Activated T-cell treated with anti-CD3 and anti-CD28 coated beads, Interleukin-2, amount 50 U/mL, for 72 hours (primary cell): ENCODE data around the gene TM4SF1. TPM values are rescaled to one million over a fixed set of nuclear protein-coding genes. Genes with fewer than 3 reads are reported as not detected.

ENCODE experiments used
- ATAC-seq, 2 donors: fragments of 150-1000 bp; cut with Tn5 transposase; replicated peaks in 1 of 2; 2 replicates each; pipeline ENCODE4 v1.10.0; 2021; ENCODE audit warnings: moderate library complexity in 2 of 2, mild to moderate bottlenecking in 1 of 2
- DNase-seq, 2 donors: peaks; one replicate each; pipeline ENCODE4 v3.0.0; 2021 to 2022; ENCODE audit warnings: mixed read lengths in 1 of 2
- H3K27ac Mint-ChIP-seq: one replicate; pipeline ENCODE4 v1.8.0; 2022; ENCODE audit warnings: mild to moderate bottlenecking, moderate library complexity, mixed read lengths
- H3K27me3 Mint-ChIP-seq: one replicate; pipeline ENCODE4 v1.8.0; 2022; ENCODE audit warnings: low read depth, mixed read lengths
- H3K36me3 Mint-ChIP-seq, 2 donors: one replicate each; pipeline ENCODE4 v1.8.0; 2022; ENCODE audit warnings: mixed read lengths in 2 of 2, mild to moderate bottlenecking in 1 of 2; ENCODE audit not compliant: insufficient read depth in 2 of 2
- H3K4me1 Mint-ChIP-seq: one replicate; pipeline ENCODE4 v1.8.0; 2022; ENCODE audit warnings: low read depth, mixed read lengths
- H3K4me3 Mint-ChIP-seq, 2 donors: one replicate each; pipeline ENCODE4 v1.8.0; 2022; ENCODE audit warnings: mild to moderate bottlenecking in 2 of 2, mixed read lengths in 2 of 2, moderate library complexity in 2 of 2
- H3K9me3 Mint-ChIP-seq, 2 donors: one replicate each; pipeline ENCODE4 v1.8.0; 2022; ENCODE audit warnings: mixed read lengths in 2 of 2
- total RNA-seq, 2 donors: library from RNA; stranded (reverse); gene quantifications; one replicate each; pipeline ENCODE4 v1.2.3, GENCODE V29; 2022

Gene TM4SF1
- total RNA-seq, 2 donors from 2014 or later, result 0.23 TPM; not detected in 1

DNA sequence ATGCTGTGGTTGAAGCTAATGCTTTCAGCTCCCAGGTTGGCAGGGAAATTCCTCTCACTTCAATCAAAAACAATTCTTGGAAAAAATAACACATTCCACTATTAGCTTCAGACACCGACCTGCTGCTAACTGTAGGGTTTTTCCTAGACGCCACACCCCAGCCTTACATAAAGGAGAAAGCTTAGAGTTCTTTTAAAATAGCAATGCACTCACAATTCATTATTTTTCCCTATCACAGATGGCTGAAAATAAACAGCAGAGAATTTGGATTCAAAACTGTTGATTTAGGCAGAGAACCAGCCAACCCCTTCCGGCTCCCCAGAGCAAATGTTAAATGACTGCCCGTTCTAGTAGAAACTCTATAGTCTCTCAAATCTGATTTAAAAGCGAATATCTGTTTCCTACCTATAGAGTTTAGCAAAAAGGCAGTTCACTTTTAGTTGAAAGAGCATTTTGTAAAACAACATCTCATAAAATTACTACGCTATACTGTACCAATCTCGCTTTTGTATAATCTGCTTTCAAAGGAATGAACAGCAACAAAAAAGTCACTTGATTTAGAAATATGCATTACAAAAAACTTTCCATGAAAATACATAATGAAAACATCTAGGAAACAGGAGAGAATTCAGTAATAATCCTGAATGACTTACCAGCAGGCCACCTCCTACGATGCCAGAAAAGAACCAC, 586 bp downstream of the TM4SF1 start:
- Mint-ChIP-seq H3K4me1 (peaks cover 4% of the 10 kb centered on the region), H3K27me3 (peaks cover 11% of the 10 kb centered on the region), H3K9me3 (no peaks in the 10 kb centered on the region), H3K27ac (no peak overlapping the region), H3K4me3 (no peak overlapping the region), H3K36me3 (no peaks in the 10 kb centered on the region)
- DNase-seq (no peak), ATAC-seq (no peak)

DNA sequence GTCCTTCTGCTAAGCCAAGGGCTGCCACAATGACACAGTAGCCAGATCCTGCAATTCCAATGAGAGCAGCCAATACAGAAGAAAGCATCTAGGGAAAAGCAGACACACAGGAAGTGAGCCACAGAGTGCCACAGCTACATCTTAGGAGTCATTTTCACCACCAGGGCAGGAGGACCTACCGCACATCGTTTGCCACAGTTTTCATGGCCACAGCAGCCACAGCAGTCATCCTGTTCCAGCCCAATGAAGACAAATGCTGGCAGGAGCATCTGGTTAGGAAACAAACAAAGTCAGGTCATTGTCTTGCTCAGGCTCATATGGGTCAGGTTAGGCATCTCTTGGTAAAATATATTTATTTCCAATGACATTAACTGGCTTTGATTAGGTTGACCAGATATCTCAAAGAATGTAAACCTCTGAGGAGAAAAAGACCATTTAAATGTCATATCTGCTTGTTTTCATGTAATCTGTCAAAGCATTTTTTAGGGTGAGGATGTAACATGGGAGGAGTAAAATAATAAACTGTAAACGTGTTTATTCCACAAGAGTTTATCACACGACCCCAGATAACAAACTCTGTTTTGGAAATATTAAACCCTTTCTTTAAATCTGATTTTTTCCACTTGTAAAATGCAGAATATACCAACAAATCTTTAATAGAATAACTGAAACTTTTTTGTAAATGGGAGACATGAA, 1.8 kb downstream of the TM4SF1 start:
- H3K4me3 Mint-ChIP-seq, result no peak overlapping the region
- H3K36me3 Mint-ChIP-seq, result no peaks in the 10 kb centered on the region
- H3K9me3 Mint-ChIP-seq, result no peaks in the 10 kb centered on the region
- ATAC-seq (no peak), DNase-seq (no peak)
- H3K4me1 Mint-ChIP-seq, result peaks cover 4% of the 10 kb centered on the region
- H3K27ac Mint-ChIP-seq, result no peak overlapping the region
- H3K27me3 Mint-ChIP-seq, result peaks cover 19% of the 10 kb centered on the region

DNA sequence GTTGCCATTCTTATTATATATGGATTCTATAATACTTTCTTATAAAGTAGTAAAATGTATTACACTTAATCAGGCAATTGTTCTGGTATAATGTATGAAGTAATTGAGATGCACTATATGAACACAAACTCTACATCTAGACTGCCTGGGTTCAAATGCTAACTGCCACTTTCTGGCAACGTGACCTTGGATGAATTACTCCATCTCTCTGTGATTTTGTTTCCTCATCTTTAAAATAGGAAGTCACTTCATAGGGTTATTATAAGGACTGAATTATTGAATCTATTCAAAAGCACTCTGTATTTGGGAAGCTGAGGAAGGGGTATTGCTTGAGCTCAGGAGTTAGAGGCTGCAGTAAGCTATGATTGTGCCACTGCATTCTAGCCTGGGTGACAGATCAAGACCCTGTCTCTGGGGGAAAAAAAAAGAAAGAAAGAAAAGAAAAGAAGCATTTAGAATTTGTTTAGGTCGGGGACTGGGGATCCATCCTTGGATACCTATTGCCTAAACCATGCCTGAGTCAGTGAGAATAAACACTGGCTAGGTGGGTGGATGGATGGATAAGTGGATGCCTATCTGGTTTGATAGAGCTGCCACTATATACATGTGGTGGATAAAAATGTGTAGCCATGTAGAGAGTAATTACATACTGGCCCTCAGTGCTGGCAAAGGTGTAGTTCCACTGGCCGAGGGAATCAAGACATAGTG, 2.5 kb downstream of the TM4SF1 start:
- ATAC-seq (no peak), DNase-seq (no peak)
- Mint-ChIP-seq H3K9me3 (no peaks in the 10 kb centered on the region), H3K36me3 (no peaks in the 10 kb centered on the region), H3K4me3 (no peak overlapping the region), H3K27me3 (peaks cover 19% of the 10 kb centered on the region), H3K27ac (no peak overlapping the region), H3K4me1 (peaks cover 4% of the 10 kb centered on the region)

DNA sequence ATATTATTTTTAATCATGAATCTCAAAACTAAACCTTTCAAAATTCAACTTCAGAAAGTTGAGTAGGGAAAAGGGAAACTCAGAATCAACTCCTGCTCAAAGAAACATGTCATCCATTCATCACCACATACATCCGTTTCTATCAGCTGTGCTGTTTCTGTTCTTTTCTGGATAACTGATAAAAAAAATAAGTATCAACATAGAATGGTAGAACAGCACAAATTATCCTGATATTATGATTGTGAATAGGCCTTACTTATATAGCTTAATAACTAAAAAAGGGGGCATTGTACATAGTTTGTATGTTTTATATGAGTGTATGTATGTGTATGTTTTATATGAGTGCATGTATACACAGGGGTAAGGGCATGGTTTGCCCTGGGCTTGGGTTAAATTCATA, 3.1 kb downstream of the TM4SF1 start:
- peak overlapping the region; percentile 70 for H3K27ac Mint-ChIP-seq
- ATAC-seq (no peak), DNase-seq (no peak)
- no peaks in the 10 kb centered on the region for H3K36me3 Mint-ChIP-seq
- H3K9me3 Mint-ChIP-seq, result no peaks in the 10 kb centered on the region
- peaks cover 19% of the 10 kb centered on the region for H3K27me3 Mint-ChIP-seq
- no peak overlapping the region for H3K4me3 Mint-ChIP-seq
- peaks cover 4% of the 10 kb centered on the region for H3K4me1 Mint-ChIP-seq

DNA sequence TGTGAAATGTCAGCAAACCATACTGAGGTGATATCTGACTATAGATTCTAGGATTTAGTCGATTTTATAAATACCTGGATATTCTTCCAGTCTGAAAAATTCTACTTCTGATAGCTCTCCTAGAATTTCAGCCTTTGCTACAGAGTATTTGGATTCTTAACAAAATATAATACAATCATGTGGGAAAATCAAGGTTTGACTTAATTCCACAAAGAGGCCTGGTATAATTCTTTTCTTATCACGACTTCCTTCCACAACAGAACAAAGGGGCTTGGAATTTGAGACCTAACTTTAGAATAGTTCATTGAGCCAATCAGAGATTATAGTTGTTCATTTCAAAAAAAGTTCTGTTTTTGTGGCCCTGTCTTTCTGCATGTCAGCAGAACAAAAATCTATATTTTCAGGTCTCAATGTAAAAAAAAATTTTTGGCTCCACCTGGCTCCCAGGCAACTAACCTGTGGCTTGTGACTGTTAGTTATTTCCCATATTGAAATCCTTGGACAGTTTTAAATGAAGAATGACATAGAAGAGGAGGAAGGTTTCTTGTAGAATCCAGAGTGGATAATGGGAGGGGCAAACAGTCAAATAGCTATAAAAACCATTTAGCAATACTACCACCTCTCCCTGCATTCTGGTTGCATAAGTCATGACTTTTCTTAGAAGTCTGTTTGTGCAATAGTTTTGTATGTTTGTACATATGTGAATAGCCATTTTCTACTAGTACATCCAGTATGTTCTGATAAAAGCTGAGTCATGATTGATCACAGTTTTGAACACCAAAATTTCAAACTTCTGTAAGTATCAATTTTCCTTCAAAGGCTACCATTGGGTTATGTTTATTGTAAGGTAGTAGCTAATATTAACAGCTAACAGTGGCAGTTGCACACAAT, 4.0 kb downstream of the TM4SF1 start:
- no peaks in the 10 kb centered on the region for H3K36me3 Mint-ChIP-seq
- H3K9me3 Mint-ChIP-seq, result no peaks in the 10 kb centered on the region
- ATAC-seq (no peak), DNase-seq (no peak)
- no peak overlapping the region for H3K4me3 Mint-ChIP-seq
- H3K27ac Mint-ChIP-seq, result no peak overlapping the region
- H3K27me3 Mint-ChIP-seq, result peaks cover 19% of the 10 kb centered on the region
- peaks cover 4% of the 10 kb centered on the region for H3K4me1 Mint-ChIP-seq

DNA sequence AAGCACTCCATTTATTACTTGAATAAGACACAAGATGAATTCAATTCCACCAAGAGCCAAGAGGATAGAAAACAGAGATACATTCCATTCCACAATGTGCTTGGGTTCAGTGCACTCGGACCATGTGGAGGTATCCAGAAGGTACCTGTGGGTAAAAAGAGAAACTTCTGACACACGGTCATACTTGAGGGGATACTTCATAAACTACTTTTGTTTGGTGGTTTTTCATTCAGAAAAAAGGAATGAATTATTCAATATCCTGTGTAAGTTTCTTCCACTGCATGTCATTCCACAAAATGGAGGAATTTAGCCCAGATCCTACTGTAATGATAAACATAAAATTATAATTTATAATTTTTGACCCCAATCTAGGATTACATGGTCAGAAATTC, 5.7 kb downstream of the TM4SF1 start:
- Mint-ChIP-seq H3K27ac (no peak overlapping the region), H3K9me3 (no peaks in the 10 kb centered on the region), H3K4me3 (no peak overlapping the region), H3K36me3 (no peaks in the 10 kb centered on the region), H3K27me3 (peaks cover 8% of the 10 kb centered on the region), H3K4me1 (peaks cover 9% of the 10 kb centered on the region)
- ATAC-seq, result no peak
- no peak for DNase-seq

DNA sequence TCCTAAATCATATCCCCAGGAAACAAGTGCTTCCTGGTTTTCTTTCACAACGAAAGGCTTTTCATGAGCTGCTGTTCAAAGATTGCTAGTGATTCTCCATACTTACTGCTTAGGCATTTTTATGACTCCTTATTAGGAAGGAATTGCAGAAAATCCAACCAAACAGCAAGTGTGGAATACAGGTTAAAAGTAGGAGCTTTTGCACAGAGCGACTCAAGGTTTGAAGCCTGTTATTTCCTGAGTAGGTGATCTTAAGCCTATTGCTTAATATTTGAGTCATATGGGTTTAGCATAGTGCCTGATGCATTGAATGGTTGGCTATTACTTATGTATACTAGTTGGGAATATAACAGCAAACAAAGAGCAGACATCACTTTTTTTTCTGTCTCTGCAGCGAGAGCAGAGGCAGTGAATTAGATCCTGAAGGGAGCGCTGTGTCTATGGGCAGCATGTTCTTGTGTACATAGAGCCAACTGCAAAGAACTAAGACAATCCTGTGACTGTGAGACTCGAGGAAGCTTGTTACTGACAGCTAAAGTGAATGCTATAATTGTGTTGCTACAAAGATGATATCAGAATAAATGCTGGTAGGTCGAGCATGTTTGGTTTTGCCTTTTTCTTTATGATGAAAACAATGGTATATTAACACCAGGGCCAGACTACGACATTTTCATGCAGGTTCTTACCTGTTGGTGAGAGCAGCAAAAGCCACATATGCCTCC, 6.3 kb downstream of the TM4SF1 start:
- H3K36me3 Mint-ChIP-seq, result no peaks in the 10 kb centered on the region
- H3K27me3 Mint-ChIP-seq, result peaks cover 8% of the 10 kb centered on the region
- H3K27ac Mint-ChIP-seq, result no peak overlapping the region
- no peaks in the 10 kb centered on the region for H3K9me3 Mint-ChIP-seq
- H3K4me3 Mint-ChIP-seq, result no peak overlapping the region
- H3K4me1 Mint-ChIP-seq, result peaks cover 13% of the 10 kb centered on the region
- ATAC-seq (no peak), DNase-seq (no peak)

DNA sequence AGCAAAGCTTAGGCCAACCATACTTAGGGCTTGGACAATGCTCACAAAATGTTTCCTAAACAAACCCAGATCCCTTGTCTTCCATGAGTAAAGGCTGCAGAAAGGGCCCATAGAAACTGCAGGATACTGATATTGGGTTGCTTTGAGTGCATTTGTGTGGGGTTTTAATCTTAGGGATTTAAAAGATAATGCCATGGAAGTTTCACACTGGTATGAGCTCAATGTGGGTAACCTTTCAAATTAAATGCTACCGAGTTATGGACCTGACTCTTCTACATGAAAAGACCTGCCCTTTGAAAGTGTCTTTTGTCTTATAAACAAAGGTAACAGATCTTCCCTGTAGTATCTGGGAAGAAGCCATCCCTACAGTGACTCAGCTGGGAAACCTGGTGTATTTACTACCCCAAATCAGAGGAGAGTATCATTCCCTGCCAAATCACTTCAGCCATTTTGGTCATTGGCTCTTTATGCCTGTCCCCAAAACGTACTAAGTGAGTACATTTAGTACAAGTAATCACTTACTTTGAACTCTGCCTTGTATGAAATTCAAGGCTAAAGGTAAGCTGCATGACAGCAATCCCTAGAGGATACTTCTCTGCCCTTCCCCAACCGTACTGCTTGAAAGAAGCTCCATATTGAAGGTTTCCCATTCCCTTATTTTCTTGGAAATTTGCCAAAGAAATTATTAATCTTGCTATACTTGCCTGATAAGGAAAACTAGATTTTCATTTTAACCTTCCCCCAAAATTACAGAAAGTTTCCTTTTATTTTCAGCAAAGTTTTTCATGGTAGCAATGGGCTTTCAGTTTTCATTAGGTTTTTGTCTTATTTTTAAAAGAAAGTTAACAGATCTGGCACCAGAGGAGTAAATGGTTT, 7.2 kb downstream of the TM4SF1 start:
- DNase-seq (no peak), ATAC-seq (no peak)
- Mint-ChIP-seq H3K27ac (no peak overlapping the region), H3K4me1 (peaks cover 13% of the 10 kb centered on the region), H3K36me3 (no peaks in the 10 kb centered on the region), H3K9me3 (peaks cover 0 to under 1% of the 10 kb centered on the region in 2 donors), H3K27me3 (peaks cover 8% of the 10 kb centered on the region), H3K4me3 (no peak overlapping the region)

DNA sequence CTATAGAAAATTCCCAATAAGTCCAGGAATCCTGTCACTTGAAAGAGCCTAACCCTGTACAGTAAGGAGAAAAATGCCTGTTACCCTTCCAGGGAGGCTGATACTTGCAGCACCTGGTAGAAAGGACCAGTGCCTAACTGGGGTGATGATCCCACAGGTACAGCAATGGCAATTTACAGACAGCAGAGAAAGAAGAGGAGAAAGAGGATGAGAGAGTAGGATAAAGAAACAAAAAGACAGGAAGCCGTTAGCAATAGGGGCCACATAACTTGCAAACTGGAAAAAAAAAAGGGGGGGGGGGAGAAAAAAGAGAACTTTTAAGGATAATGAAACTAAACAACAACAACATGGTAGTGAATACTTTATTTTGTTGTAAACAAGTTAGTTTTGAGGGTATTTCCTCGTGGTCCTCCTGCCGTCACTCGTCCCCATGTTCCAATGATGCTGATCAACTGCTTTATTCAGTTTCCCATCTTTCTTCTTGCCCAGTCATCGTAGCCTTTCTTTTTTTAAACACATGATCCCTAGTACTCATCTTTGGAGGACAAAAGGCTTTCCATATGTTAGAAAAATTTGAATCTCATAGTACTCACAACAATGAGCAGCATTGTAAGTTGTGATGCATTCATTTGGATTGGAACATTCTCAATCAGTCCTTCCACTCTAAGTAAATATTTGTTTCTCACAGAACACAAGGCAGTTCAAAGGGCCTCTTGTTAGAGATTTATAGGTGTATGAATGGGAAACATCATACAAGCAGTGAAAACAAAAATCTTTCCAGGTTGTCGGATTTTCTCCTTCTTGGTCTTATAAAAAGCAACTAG, 8.6 kb downstream of the TM4SF1 start:
- no peaks in the 10 kb centered on the region for H3K36me3 Mint-ChIP-seq

DNA sequence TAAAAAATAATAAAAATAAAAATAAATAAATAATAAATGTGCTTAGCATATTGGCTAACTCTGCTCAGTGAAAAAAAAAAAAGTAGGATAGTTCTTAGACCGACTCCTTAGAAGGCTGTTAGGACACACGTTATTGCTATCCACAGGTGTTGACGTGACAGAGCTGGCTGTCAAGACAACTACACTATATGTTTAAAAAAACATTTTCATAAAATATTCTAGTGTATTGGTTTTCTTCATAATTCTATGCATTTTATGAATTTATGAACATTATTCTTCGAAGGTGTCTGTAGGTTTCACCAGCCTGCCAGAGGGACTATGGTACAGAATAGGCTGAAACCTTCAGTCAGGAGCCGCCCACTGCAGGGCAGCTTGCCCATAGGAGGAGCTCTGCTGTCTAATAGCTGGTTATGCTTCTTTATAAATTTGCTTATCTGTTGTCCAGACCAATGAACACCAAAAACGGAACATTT, 9.2 kb downstream of the TM4SF1 start:
- DNase-seq (no peak), ATAC-seq (no peak)
- Mint-ChIP-seq H3K4me1 (peaks cover 13% of the 10 kb centered on the region), H3K9me3 (peaks cover 0 to 1% of the 10 kb centered on the region in 2 donors), H3K27me3 (peaks cover 8% of the 10 kb centered on the region), H3K36me3 (no peaks in the 10 kb centered on the region), H3K4me3 (no peak overlapping the region), H3K27ac (no peak overlapping the region)

More for the DNA sequence above, 8.6 kb downstream of the TM4SF1 start:
- Mint-ChIP-seq H3K4me3 (no peak overlapping the region), H3K27ac (no peak overlapping the region), H3K4me1 (peaks cover 13% of the 10 kb centered on the region), H3K9me3 (peaks cover 0 to 1% of the 10 kb centered on the region in 2 donors), H3K27me3 (peaks cover 8% of the 10 kb centered on the region)
- ATAC-seq (no peak), DNase-seq (no peak)
